Measurements from ENCODE around the gene KIF3A.

KIF3A gene

GRCh38 chr5:132666310-132667123, 70.8 kb downstream of the KIF3A start:
- DNase-seq (ENCODE audit: low read depth) = no peak
- TF ChIP-seq CTCF (conservative IDR thresholded peaks at IDR 0.05; ENCODE audit: control insufficient read depth, insufficient read depth, low read depth, low read length) = no peak
- H3K4me3 ChIP-seq (ENCODE audit: control insufficient read depth, low read depth, low read length) = no peak overlapping the region

- H3K4me3 ChIP-seq (ENCODE audit: control insufficient read depth, low read depth, low read length) = no peak overlapping the region
- no peak for DNase-seq (ENCODE audit: low read depth)
- no peak for TF ChIP-seq CTCF (conservative IDR thresholded peaks at IDR 0.05; ENCODE audit: control insufficient read depth, insufficient read depth, low read depth, low read length)
Observed at GRCh38 chr5:132665574-132666080, 71.7 kb downstream of the KIF3A start.

GRCh38 chr5:132664696-132665209, 72.6 kb downstream of the KIF3A start:
- DNase-seq (ENCODE audit: low read depth) = no peak
- TF ChIP-seq CTCF (conservative IDR thresholded peaks at IDR 0.05; ENCODE audit: control insufficient read depth, insufficient read depth, low read depth, low read length) = no peak

GRCh38 chr5:132663771-132664695, 73.3 kb downstream of the KIF3A start:
- TF ChIP-seq CTCF (conservative IDR thresholded peaks at IDR 0.05; ENCODE audit: control insufficient read depth, insufficient read depth, low read depth, low read length) = no peak
- no peak for DNase-seq (ENCODE audit: low read depth)
- H3K4me3 ChIP-seq (ENCODE audit: control insufficient read depth, low read depth, low read length) = no peak overlapping the region

More at GRCh38 chr5:132664696-132665209, 72.6 kb downstream of the KIF3A start:
- H3K4me3 ChIP-seq (ENCODE audit: control insufficient read depth, low read depth, low read length) = no peak overlapping the region

GRCh38 chr5:132662925-132663770, 74.2 kb downstream of the KIF3A start:
- DNase-seq (ENCODE audit: low read depth) = no peak
- H3K4me3 ChIP-seq (ENCODE audit: control insufficient read depth, low read depth, low read length) = no peak overlapping the region
- no peak for TF ChIP-seq CTCF (conservative IDR thresholded peaks at IDR 0.05; ENCODE audit: control insufficient read depth, insufficient read depth, low read depth, low read length)

GRCh38 chr5:132662004-132662401, 75.3 kb downstream of the KIF3A start:
- TF ChIP-seq CTCF (conservative IDR thresholded peaks at IDR 0.05; ENCODE audit: control insufficient read depth, insufficient read depth, low read depth, low read length) = no peak
- DNase-seq (ENCODE audit: low read depth) = no peak
- H3K4me3 ChIP-seq (ENCODE audit: control insufficient read depth, low read depth, low read length) = no peak overlapping the region
